ENCODE results near the gene WDR62.
"Not testable (repeated sequence)": the region's sequence is repeated elsewhere in the genome, so short reads cannot be mapped to it uniquely, and the experiment has no call there.

Gene WDR62

DNA sequence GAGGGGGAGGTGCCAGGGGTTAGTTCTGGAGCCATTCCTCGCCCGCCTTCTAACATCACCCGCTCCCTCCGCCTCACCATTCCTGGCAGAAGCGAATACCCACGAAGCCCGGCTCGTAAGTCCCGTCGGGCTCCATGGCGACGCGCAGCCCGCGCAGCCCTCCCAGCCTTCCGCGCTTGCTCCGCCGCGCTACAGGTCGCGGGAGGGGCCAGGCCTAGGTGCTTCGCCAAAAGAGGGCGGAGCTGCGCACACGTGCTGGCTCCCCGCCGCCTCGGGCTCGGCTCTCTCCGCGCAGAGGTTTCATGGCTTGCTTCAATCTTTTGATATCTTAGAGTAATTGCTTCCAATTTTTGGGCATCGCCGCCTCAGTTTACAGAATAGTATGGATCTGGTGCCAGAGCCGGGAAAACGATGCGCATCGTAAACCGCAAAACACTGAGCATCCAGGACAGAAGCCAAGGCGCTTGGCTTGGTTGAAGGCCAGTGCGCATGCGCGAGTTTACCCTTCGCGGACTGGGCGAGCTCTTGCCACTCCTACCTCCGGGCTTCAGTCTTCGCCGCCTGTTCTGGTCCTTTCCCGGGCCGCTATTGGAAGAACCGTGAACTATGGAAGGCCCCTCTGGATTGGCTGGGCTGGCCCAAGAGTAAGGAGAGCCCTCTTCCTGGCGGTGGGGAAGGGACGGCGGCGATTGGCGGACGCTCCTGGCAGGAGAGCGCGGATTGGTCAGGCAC, 60.2 kb downstream of the WDR62 start, which contains the start of gene POLR2I:
TSS of gene POLR2I (minus strand) at position 155 of the 732 bp plus-strand sequence. CDS start at position 136, 19 bp downstream.
- H3K27me3 ChIP-seq, result no peaks in the 10 kb centered on the region
- peak within 1 kb of the TSS; percentile 81 for H3K27ac ChIP-seq
- H3K9me3 ChIP-seq, result no peaks in the 10 kb centered on the region
- H3K4me1 ChIP-seq, result peaks cover 44% of the 10 kb centered on the region
- no peak for TF ChIP-seq Cebpa-rat (IDR thresholded peaks at IDR 0.05)
- peaks cover 23% of the 10 kb centered on the region for H4K20me1 ChIP-seq
- H3K4me2 ChIP-seq, result peak within 1 kb of the TSS; percentile 95
- H3K9ac ChIP-seq, result peak within 1 kb of the TSS; percentile 89
- H3K36me3 ChIP-seq, result peaks cover 69% of the 10 kb centered on the region
- H3K4me3 ChIP-seq, result peak within 1 kb of the TSS; percentile 93

DNA sequence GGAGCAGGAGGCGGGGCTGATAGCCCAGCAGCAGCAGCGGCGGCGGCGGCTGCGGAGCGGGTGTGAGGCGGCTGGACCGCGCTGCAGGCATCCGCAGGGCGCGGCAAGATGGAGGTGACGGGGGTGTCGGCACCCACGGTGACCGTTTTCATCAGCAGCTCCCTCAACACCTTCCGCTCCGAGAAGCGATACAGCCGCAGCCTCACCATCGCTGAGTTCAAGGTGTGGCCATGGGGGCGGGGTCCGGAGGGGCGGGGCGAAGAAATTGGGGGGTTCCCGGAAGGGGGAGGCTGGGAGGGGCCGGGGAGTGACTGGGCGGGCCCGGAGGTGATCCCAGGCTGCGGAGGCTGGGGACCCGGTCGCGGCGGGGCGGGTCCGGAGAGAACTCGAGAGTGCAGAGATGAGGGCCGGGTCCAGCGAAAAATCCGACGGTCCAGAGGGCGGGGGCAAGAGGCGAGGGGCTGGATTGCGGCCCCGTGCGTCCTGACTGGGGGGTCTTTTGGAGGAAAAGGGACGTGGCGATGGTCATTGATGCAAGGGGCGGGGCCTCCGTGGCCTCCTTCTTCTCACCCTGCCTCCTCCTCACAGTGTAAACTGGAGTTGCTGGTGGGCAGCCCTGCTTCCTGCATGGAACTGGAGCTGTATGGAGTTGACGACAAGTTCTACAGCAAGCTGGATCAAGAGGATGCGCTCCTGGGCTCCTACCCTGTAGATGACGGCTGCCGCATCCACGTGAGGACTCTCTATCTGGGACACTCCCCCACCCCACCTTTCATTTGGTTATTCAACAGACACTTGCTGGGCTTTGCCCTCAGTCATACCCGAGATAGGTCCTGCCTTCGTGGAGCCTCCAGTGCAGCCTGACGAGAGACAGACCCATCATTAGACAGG, 61.0 kb downstream of the WDR62 start, which contains the start of gene TBCB:
TSS of gene TBCB (plus strand) at position 16 of the 891 bp plus-strand sequence. CDS start at position 109, 93 bp downstream.
- Histone ChIP-seq H3K4me1 (peaks cover 52% of the 10 kb centered on the region), H3K27ac (peak within 1 kb of the TSS; percentile 81), H3K9ac (peak within 1 kb of the TSS; percentile 89), H3K9me3 (no peaks in the 10 kb centered on the region), H3K4me3 (peak within 1 kb of the TSS; percentile 93), H3K27me3 (no peaks in the 10 kb centered on the region), H3K4me2 (peak within 1 kb of the TSS; percentile 95), H4K20me1 (peaks cover 28% of the 10 kb centered on the region), H3K36me3 (peaks cover 72% of the 10 kb centered on the region)
- TF ChIP-seq Cebpa-rat (IDR thresholded peaks at IDR 0.05), result no peak

DNA sequence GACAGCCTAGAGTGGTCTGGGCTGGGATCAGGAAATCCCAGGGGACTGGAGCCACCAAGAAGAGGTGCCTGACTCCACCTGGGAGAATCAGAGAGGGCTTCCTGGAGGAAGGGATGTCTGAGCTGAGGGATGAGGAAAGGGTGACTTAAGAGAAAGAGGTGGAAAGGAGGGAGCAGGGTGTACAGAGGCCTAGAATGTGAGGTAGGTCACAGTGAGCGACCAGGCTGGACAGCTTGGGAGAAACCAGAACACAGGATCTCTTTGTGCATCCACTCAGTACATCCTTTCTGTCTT, 61.6 kb downstream of the WDR62 start:
- peaks cover 28% of the 10 kb centered on the region for H4K20me1 ChIP-seq
- H3K27ac ChIP-seq, result peak overlapping the region; percentile 65; the same call in 1 of the 2 replicates

DNA sequence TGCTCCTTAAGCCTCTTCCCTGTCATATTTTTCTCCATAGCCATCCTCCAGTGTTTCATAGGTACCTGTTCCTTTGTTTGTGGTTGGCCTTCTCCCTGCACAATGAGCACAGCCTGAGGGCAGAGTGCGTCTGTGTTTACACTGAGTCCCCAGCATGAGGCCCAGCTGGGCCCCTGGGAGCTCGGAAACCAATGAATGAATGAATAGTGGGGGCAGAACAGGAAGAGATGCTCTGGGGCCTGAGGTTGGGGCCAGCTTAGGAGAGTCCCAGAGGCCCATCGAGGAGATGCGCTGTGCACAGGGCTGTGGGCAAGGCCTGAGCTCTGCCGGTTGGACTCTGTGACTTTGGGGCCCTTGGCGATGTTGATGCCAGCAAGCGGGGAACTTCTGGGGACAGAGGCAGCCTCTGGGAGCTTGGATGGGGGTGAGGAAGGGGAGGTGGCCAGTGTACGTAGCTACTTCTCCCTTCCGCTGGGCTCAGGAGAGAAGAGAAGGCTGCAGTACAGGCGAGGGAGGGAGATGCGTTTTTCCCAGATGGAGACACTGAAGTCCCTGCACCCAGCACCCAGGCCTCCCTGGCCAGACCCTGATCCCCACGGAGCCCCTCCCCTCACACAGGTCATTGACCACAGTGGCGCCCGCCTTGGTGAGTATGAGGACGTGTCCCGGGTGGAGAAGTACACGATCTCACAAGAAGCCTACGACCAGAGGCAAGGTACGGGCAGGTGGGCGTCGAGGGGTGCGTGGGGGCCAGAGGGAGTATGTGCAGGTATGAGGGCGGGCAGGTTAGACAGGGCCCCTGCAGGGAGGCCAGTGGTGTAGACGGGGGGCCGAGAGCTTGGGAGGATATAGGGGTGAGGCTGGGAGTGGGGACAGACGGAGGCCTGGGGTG, 65.6 kb downstream of the WDR62 start:
- H3K4me2 ChIP-seq, result peak overlapping the region; percentile 55
- H3K4me1 ChIP-seq, result peaks cover 50% of the 10 kb centered on the region
- H3K27ac ChIP-seq, result peak overlapping the region; percentile 44; the same call in 1 of the 2 replicates
- no peaks in the 10 kb centered on the region for H3K9me3 ChIP-seq
- H3K36me3 ChIP-seq, result peaks cover 87% of the 10 kb centered on the region
- no peak for TF ChIP-seq Cebpa-rat (IDR thresholded peaks at IDR 0.05)
- H4K20me1 ChIP-seq, result peaks cover 17% of the 10 kb centered on the region; the same call in 1 of the 2 replicates
- peak overlapping the region; percentile 50 for H3K9ac ChIP-seq
- no peak overlapping the region for H3K4me3 ChIP-seq
- H3K27me3 ChIP-seq, result no peaks in the 10 kb centered on the region

More for the DNA sequence above, 61.6 kb downstream of the WDR62 start:
- peak overlapping the region; percentile 95 for H3K4me2 ChIP-seq
- peak overlapping the region; percentile 83 for H3K9ac ChIP-seq
- H3K27me3 ChIP-seq, result no peaks in the 10 kb centered on the region
- TF ChIP-seq Cebpa-rat (IDR thresholded peaks at IDR 0.05), result no peak
- peaks cover 71% of the 10 kb centered on the region for H3K36me3 ChIP-seq
- H3K4me1 ChIP-seq, result peaks cover 57% of the 10 kb centered on the region
- H3K4me3 ChIP-seq, result peak overlapping the region; percentile 93
- H3K9me3 ChIP-seq, result no peaks in the 10 kb centered on the region

DNA sequence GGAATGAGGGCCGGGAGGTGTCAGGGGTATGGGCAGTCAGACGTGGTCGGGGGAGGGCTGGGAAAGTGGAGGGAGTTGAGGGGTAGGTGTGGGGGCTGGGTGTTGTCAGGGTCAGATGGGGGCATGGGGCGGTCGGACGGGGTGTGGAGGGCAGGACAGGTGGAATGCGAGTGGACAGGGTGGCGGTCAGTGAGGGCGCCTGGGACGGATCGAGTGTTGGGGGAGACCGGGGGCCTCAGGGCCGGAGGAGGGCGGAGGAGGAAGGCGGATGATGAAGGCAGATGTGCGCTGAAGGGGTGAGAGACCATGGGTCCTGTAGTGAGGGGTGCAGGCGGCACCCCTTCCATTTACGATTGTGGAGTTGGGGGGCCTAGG, 66.3 kb downstream of the WDR62 start:
- H3K9me3 ChIP-seq, result no peaks in the 10 kb centered on the region
- H3K9ac ChIP-seq, result no peak overlapping the region
- TF ChIP-seq Cebpa-rat (IDR thresholded peaks at IDR 0.05), result no peak
- no peaks in the 10 kb centered on the region for H3K27me3 ChIP-seq
- H3K4me3 ChIP-seq, result no peak overlapping the region
- H4K20me1 ChIP-seq, result peaks cover 15% of the 10 kb centered on the region; the same call in 1 of the 2 replicates
- H3K36me3 ChIP-seq, result peaks cover 94% of the 10 kb centered on the region
- H3K27ac ChIP-seq, result no peak overlapping the region; the same call in 1 of the 2 replicates
- H3K4me2 ChIP-seq, result peak overlapping the region; percentile 55
- peaks cover 53% of the 10 kb centered on the region for H3K4me1 ChIP-seq

DNA sequence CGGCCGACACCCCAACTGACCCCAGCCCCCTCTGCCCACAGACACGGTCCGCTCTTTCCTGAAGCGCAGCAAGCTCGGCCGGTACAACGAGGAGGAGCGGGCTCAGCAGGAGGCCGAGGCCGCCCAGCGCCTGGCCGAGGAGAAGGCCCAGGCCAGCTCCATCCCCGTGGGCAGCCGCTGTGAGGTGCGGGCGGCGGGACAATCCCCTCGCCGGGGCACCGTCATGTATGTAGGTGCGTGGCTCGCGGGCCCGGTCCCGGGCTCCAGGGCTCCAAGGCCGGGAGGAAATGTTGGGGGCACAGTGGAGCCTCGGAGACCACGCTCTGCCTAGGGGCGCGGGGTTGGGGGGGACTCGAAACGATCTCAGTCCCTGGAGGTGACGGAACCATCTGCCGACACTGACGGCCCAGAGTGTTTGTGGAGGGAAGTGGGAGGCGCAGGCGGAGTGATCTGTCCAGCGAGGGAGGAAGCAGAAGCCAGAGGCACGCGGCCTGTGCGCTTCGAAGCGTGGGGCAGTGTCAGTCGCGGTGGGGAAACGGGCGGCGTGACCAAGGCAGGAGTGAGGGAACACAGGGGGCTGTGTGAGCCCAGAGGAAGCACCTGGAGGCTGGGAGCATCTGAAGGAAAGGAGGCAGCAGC, 66.9 kb downstream of the WDR62 start:
- Histone ChIP-seq H3K27ac (no peak overlapping the region), H3K9ac (0 out of 2 replicates have a peak overlapping the region, but pooled peaks have one; percentile 8), H3K27me3 (no peaks in the 10 kb centered on the region), H3K4me3 (no peak overlapping the region), H3K4me2 (peak overlapping the region; percentile 24), H3K4me1 (peaks cover 53% of the 10 kb centered on the region), H4K20me1 (peaks cover 9% of the 10 kb centered on the region; the same call in 1 of the 2 replicates), H3K9me3 (no peaks in the 10 kb centered on the region), H3K36me3 (peaks cover 95% of the 10 kb centered on the region)
- no peak for TF ChIP-seq Cebpa-rat (IDR thresholded peaks at IDR 0.05)

DNA sequence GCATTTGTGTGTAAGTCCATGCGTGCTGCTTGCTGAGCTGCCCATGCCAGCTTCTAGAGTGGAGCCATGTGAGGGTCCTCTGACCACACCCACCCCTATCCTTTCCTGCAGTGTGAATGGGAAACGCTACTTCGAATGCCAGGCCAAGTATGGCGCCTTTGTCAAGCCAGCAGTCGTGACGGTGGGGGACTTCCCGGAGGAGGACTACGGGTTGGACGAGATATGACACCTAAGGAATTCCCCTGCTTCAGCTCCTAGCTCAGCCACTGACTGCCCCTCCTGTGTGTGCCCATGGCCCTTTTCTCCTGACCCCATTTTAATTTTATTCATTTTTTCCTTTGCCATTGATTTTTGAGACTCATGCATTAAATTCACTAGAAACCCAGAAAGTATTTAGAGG, 70.9 kb downstream of the WDR62 start:
- no peak overlapping the region for H3K4me2 ChIP-seq
- peaks cover 56% of the 10 kb centered on the region for H3K36me3 ChIP-seq
- no peaks in the 10 kb centered on the region for H3K27me3 ChIP-seq
- H3K9ac ChIP-seq, result no peak overlapping the region
- H3K9me3 ChIP-seq, result no peaks in the 10 kb centered on the region
- H3K4me3 ChIP-seq, result no peak overlapping the region
- TF ChIP-seq Cebpa-rat (IDR thresholded peaks at IDR 0.05), result no peak
- H4K20me1 ChIP-seq, result no peaks in the 10 kb centered on the region
- H3K27ac ChIP-seq, result no peak overlapping the region
- peaks cover 56% of the 10 kb centered on the region for H3K4me1 ChIP-seq

DNA sequence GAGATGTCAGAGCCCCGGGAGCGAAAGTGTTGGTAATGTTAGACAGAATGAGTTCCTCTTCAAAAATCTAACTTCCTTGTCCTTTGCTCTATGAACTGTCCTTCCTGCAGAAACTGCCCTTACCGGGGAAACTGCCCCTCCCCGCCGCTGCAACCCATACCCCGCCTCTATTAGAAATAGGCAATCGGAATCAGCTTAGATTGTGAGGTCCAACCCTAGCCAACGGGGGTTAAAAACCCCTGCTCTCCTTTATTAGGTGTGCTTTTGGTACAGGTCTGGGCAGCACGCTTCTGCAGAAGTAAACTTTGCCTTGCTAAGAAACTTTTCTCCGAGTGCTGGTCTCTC, 73.7 kb downstream of the WDR62 start:
- no peak for TF ChIP-seq Cebpa-rat (IDR thresholded peaks at IDR 0.05)
- H3K9ac ChIP-seq, result peak overlapping the region; percentile 82

DNA sequence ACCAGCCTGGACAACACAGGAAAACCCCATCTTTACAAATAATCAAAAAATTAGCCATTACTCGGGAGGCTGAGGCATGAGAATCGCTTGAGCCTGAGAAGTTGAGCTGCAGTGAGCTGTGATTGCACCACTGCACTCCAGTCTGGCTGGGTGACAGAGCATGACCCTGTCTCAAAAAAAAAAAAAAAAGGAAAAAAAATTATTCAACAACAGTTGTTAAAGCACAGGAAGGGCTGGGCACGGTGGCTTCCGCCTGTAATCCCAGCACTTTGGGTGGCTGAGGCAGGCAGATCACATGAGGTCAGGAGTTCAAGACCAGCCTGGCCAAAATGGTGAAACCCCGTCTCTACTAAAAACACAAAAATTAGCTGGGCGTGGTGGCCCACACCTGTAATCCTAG, 76.5 kb downstream of the WDR62 start:
- TF ChIP-seq Cebpa-rat (IDR thresholded peaks at IDR 0.05), result peak; percentile 70; the same call in 1 of the 2 replicates
- peak overlapping the region; percentile 65 for H3K4me2 ChIP-seq
- H3K9ac ChIP-seq, H3K36me3 ChIP-seq, H4K20me1 ChIP-seq, H3K4me3 ChIP-seq, H3K9me3 ChIP-seq, H3K27me3 ChIP-seq: not testable (repeated sequence)
- H3K27ac ChIP-seq, result peak overlapping the region; percentile 58
- H3K4me1 ChIP-seq, result peaks cover 50% of the 10 kb centered on the region

More for the DNA sequence above, 73.7 kb downstream of the WDR62 start:
- Histone ChIP-seq H3K27ac (peak overlapping the region; percentile 83), H3K27me3 (no peaks in the 10 kb centered on the region), H3K4me1 (peaks cover 57% of the 10 kb centered on the region), H3K9me3 (no peaks in the 10 kb centered on the region), H3K4me2 (peak overlapping the region; percentile 90), H3K36me3 (peaks cover 29% of the 10 kb centered on the region), H4K20me1 (no peaks in the 10 kb centered on the region), H3K4me3 (peak overlapping the region; percentile 68)

DNA sequence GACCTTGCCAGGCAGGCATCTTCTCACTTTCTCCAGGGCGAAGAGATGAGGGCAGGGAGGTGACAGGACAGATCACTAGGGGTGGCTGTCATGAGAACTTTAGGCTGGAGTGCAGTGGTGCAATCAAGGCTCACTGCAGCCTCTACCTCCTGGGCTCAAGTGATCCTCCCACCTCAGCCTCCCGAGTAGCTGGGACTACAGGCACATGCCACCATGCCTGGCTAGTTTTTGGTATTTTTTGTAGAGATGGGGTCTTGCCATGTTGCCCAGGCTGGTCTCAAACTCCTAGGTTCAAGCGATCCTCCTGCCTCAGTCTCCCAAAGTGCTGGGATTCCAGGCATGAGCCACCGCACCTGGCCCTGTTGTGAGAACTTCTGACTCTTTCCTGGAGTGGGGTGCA, 80.2 kb downstream of the WDR62 start:
- not testable (repeated sequence) for H3K27ac ChIP-seq, H4K20me1 ChIP-seq, H3K9ac ChIP-seq, H3K9me3 ChIP-seq, H3K4me2 ChIP-seq, H3K27me3 ChIP-seq, H3K4me3 ChIP-seq, H3K36me3 ChIP-seq
- H3K4me1 ChIP-seq, result peaks cover 31% of the 10 kb centered on the region
